ENCODE measurements around the gene CDK2.
A peak's percentile ranks its signal among the peaks of the same experiment; 100 is the strongest.
"Not testable (repeated sequence)": the region's sequence is repeated elsewhere in the genome, so short reads cannot be mapped to it uniquely, and the experiment has no call there.

CDK2 gene

GRCh38 chr12:55981882-55982281, 15.3 kb downstream of the CDK2 start:
- not testable (repeated sequence) for H2AFZ ChIP-seq (ENCODE audit: low read length, unreplicated experiment); H3K27me3 ChIP-seq (ENCODE audit: insufficient read depth, low read length); H3K4me1 ChIP-seq (ENCODE audit: control insufficient read depth, insufficient read depth, low read length, unreplicated experiment); H3K4me3 ChIP-seq (ENCODE audit: low read depth, low read length); H3K27ac ChIP-seq (ENCODE audit: low read depth, low read length)
- peaks cover 29% of the 10 kb centered on the region for H3K79me2 ChIP-seq (ENCODE audit: control insufficient read depth, insufficient read depth, low read length, unreplicated experiment)
- peaks cover 23% of the 10 kb centered on the region for H3K36me3 ChIP-seq (ENCODE audit: insufficient read depth, low read length)

- H3K4me3 ChIP-seq (ENCODE audit: low read depth, low read length) = no peak overlapping the region
- peaks cover 23% of the 10 kb centered on the region for H3K36me3 ChIP-seq (ENCODE audit: insufficient read depth, low read length)
- no peak overlapping the region for H3K27ac ChIP-seq (ENCODE audit: low read depth, low read length)
- H3K79me2 ChIP-seq (ENCODE audit: control insufficient read depth, insufficient read depth, low read length, unreplicated experiment) = peaks cover 24% of the 10 kb centered on the region
- H3K4me1 ChIP-seq (ENCODE audit: control insufficient read depth, insufficient read depth, low read length, unreplicated experiment) = peaks cover 7% of the 10 kb centered on the region
- H3K27me3 ChIP-seq (ENCODE audit: insufficient read depth, low read length) = no peaks in the 10 kb centered on the region
- H2AFZ ChIP-seq (ENCODE audit: low read length, unreplicated experiment) = no peak overlapping the region
Observed at GRCh38 chr12:55982319-55982936, 15.8 kb downstream of the CDK2 start.

- peaks cover 17% of the 10 kb centered on the region for H3K79me2 ChIP-seq (ENCODE audit: control insufficient read depth, insufficient read depth, low read length, unreplicated experiment)
Observed at GRCh38 chr12:55983232-55983842, 16.7 kb downstream of the CDK2 start.

GRCh38 chr12:55984861-55985260, 18.2 kb downstream of the CDK2 start:
- Histone ChIP-seq H3K79me2 (ENCODE audit: control insufficient read depth, insufficient read depth, low read length, unreplicated experiment) (peaks cover 8% of the 10 kb centered on the region), H3K4me3 (ENCODE audit: low read depth, low read length) (no peak overlapping the region), H3K27ac (ENCODE audit: low read depth, low read length) (no peak overlapping the region), H2AFZ (ENCODE audit: low read length, unreplicated experiment) (no peak overlapping the region), H3K36me3 (ENCODE audit: insufficient read depth, low read length) (peaks cover 20% of the 10 kb centered on the region), H3K27me3 (ENCODE audit: insufficient read depth, low read length) (no peaks in the 10 kb centered on the region), H3K4me1 (ENCODE audit: control insufficient read depth, insufficient read depth, low read length, unreplicated experiment) (peaks cover 7% of the 10 kb centered on the region)

More at GRCh38 chr12:55983232-55983842, 16.7 kb downstream of the CDK2 start:
- Histone ChIP-seq H3K27ac (ENCODE audit: low read depth, low read length) (no peak overlapping the region), H2AFZ (ENCODE audit: low read length, unreplicated experiment) (no peak overlapping the region), H3K4me1 (ENCODE audit: control insufficient read depth, insufficient read depth, low read length, unreplicated experiment) (peaks cover 7% of the 10 kb centered on the region), H3K36me3 (ENCODE audit: insufficient read depth, low read length) (peaks cover 26% of the 10 kb centered on the region), H3K4me3 (ENCODE audit: low read depth, low read length) (no peak overlapping the region), H3K27me3 (ENCODE audit: insufficient read depth, low read length) (no peaks in the 10 kb centered on the region)

GRCh38 chr12:55985341-55985740, 18.7 kb downstream of the CDK2 start:
- H3K27ac ChIP-seq (ENCODE audit: low read depth, low read length) = no peak overlapping the region

GRCh38 chr12:55985976-55986375, 19.3 kb downstream of the CDK2 start:
- not testable (repeated sequence) for H3K27ac ChIP-seq (ENCODE audit: low read depth, low read length); H2AFZ ChIP-seq (ENCODE audit: low read length, unreplicated experiment); H3K4me3 ChIP-seq (ENCODE audit: low read depth, low read length); H3K79me2 ChIP-seq (ENCODE audit: control insufficient read depth, insufficient read depth, low read length, unreplicated experiment); H3K27me3 ChIP-seq (ENCODE audit: insufficient read depth, low read length); H3K4me1 ChIP-seq (ENCODE audit: control insufficient read depth, insufficient read depth, low read length, unreplicated experiment)
- H3K36me3 ChIP-seq (ENCODE audit: insufficient read depth, low read length) = peaks cover 27% of the 10 kb centered on the region

More at GRCh38 chr12:55985341-55985740, 18.7 kb downstream of the CDK2 start:
- H2AFZ ChIP-seq (ENCODE audit: low read length, unreplicated experiment) = no peak overlapping the region
- peaks cover 8% of the 10 kb centered on the region for H3K79me2 ChIP-seq (ENCODE audit: control insufficient read depth, insufficient read depth, low read length, unreplicated experiment)
- H3K4me1 ChIP-seq (ENCODE audit: control insufficient read depth, insufficient read depth, low read length, unreplicated experiment) = peaks cover 7% of the 10 kb centered on the region
- H3K27me3 ChIP-seq (ENCODE audit: insufficient read depth, low read length) = no peaks in the 10 kb centered on the region
- no peak overlapping the region for H3K4me3 ChIP-seq (ENCODE audit: low read depth, low read length)
- peaks cover 22% of the 10 kb centered on the region for H3K36me3 ChIP-seq (ENCODE audit: insufficient read depth, low read length)

- peaks cover 19% of the 10 kb centered on the region for H3K36me3 ChIP-seq (ENCODE audit: insufficient read depth, low read length)
- no peak overlapping the region for H3K4me3 ChIP-seq (ENCODE audit: low read depth, low read length)
- H3K27ac ChIP-seq (ENCODE audit: low read depth, low read length) = no peak overlapping the region
- no peaks in the 10 kb centered on the region for H3K27me3 ChIP-seq (ENCODE audit: insufficient read depth, low read length)
- H3K79me2 ChIP-seq (ENCODE audit: control insufficient read depth, insufficient read depth, low read length, unreplicated experiment) = no peaks in the 10 kb centered on the region
- H2AFZ ChIP-seq (ENCODE audit: low read length, unreplicated experiment) = no peak overlapping the region
- H3K4me1 ChIP-seq (ENCODE audit: control insufficient read depth, insufficient read depth, low read length, unreplicated experiment) = no peaks in the 10 kb centered on the region
Observed at GRCh38 chr12:55991110-55991509, 24.5 kb downstream of the CDK2 start.

- H3K79me2 ChIP-seq (ENCODE audit: control insufficient read depth, insufficient read depth, low read length, unreplicated experiment) = no peaks in the 10 kb centered on the region
- peaks cover 17% of the 10 kb centered on the region for H3K36me3 ChIP-seq (ENCODE audit: insufficient read depth, low read length)
- H3K27ac ChIP-seq (ENCODE audit: low read depth, low read length) = no peak overlapping the region
- H3K4me3 ChIP-seq (ENCODE audit: low read depth, low read length) = no peak overlapping the region
- no peak overlapping the region for H2AFZ ChIP-seq (ENCODE audit: low read length, unreplicated experiment)
- no peaks in the 10 kb centered on the region for H3K4me1 ChIP-seq (ENCODE audit: control insufficient read depth, insufficient read depth, low read length, unreplicated experiment)
- H3K27me3 ChIP-seq (ENCODE audit: insufficient read depth, low read length) = no peaks in the 10 kb centered on the region
Observed at GRCh38 chr12:55993230-55993853, 26.7 kb downstream of the CDK2 start.

- H3K4me1 ChIP-seq (ENCODE audit: control insufficient read depth, insufficient read depth, low read length, unreplicated experiment) = no peaks in the 10 kb centered on the region
- H3K27me3 ChIP-seq (ENCODE audit: insufficient read depth, low read length) = no peaks in the 10 kb centered on the region
- H3K27ac ChIP-seq (ENCODE audit: low read depth, low read length) = no peak overlapping the region
- H3K4me3 ChIP-seq (ENCODE audit: low read depth, low read length) = no peak overlapping the region
- H3K36me3 ChIP-seq (ENCODE audit: insufficient read depth, low read length) = peaks cover 15% of the 10 kb centered on the region
- H3K79me2 ChIP-seq (ENCODE audit: control insufficient read depth, insufficient read depth, low read length, unreplicated experiment) = no peaks in the 10 kb centered on the region
- no peak overlapping the region for H2AFZ ChIP-seq (ENCODE audit: low read length, unreplicated experiment)
Observed at GRCh38 chr12:55995366-55995765, 28.7 kb downstream of the CDK2 start.

- peaks cover 6% of the 10 kb centered on the region; the same call in 1 of the 2 replicates for H3K36me3 ChIP-seq (ENCODE audit: insufficient read depth, low read length)
- peak overlapping the region; percentile 7; the same call in 1 of the 2 replicates for H3K27ac ChIP-seq (ENCODE audit: low read depth, low read length)
- peak overlapping the region; percentile 79 for H3K4me3 ChIP-seq (ENCODE audit: low read depth, low read length)
- no peaks in the 10 kb centered on the region for H3K27me3 ChIP-seq (ENCODE audit: insufficient read depth, low read length)
- no peaks in the 10 kb centered on the region for H3K4me1 ChIP-seq (ENCODE audit: control insufficient read depth, insufficient read depth, low read length, unreplicated experiment)
- peak overlapping the region; percentile 66 for H2AFZ ChIP-seq (ENCODE audit: low read length, unreplicated experiment)
- H3K79me2 ChIP-seq (ENCODE audit: control insufficient read depth, insufficient read depth, low read length, unreplicated experiment) = no peaks in the 10 kb centered on the region
Observed at GRCh38 chr12:55996201-55996714, 29.6 kb downstream of the CDK2 start.

Measured in ACC112 (cell line).